ENCODE results near the gene MACROD2.

GRCh38 chr20:14759979-14760378, 764.7 kb downstream of the MACROD2 start:
- TF ChIP-seq POLR2AphosphoS5 (IDR thresholded peaks at IDR 0.05; ENCODE audit: low read depth, low read length), result no peak
- no peak for TF ChIP-seq POLR2A (IDR thresholded peaks at IDR 0.05; ENCODE audit: low read depth, low read length)
- TF ChIP-seq SPI1 (IDR thresholded peaks at IDR 0.05; ENCODE audit: low read depth, low read length), result no peak
- TF ChIP-seq TAF1 (IDR thresholded peaks at IDR 0.05; ENCODE audit: low read depth, low read length), result no peak
- no peak for TF ChIP-seq POU2F2 (IDR thresholded peaks at IDR 0.05; ENCODE audit: low read depth, low read length)
